Mesenchymal stem cell (in vitro differentiated cells and primary cell): Measurements from ENCODE around the gene SNCAIP.
A peak's percentile ranks its signal among the peaks of the same experiment; 100 is the strongest.

Source experiments
- DNase-seq: peaks from one replicate; pipeline ENCODE4 v3.0.0-alpha.2; 2013
- H2AFZ ChIP-seq: one replicate; pipeline ENCODE4 v1.6.1; 2013; ENCODE audit warnings: low read depth, mild to moderate bottlenecking, control low read depth, inconsistent platforms, low read length, moderate library complexity
- H2AK5ac ChIP-seq: 2 replicates; pipeline ENCODE4 v1.6.1; 2013; ENCODE audit warnings: low read length, moderate library complexity, mild to moderate bottlenecking, inconsistent platforms; ENCODE audit not compliant: severe bottlenecking
- H2BK120ac ChIP-seq: one replicate; pipeline ENCODE4 v1.6.1; 2013; ENCODE audit warnings: low read depth, mild to moderate bottlenecking, inconsistent platforms, low read length, moderate library complexity
- H2BK12ac ChIP-seq, 2 experiments: one replicate each; pipeline ENCODE4 v1.6.1; 2013; ENCODE audit warnings: inconsistent platforms in 2 of 2, low read length in 2 of 2, mild to moderate bottlenecking in 2 of 2, moderate library complexity in 2 of 2, control low read depth in 1 of 2
- H2BK15ac ChIP-seq: one replicate; pipeline ENCODE4 v1.6.1; 2013; ENCODE audit warnings: mild to moderate bottlenecking, low read depth, inconsistent platforms; ENCODE audit not compliant: poor library complexity, severe bottlenecking
- H2BK5ac ChIP-seq: 2 replicates; pipeline ENCODE4 v1.6.1; 2013; ENCODE audit warnings: low read depth, mild to moderate bottlenecking, low read length, control low read depth, inconsistent platforms; ENCODE audit not compliant: poor library complexity, severe bottlenecking
- H3K14ac ChIP-seq, 2 experiments: one replicate each; pipeline ENCODE4 v1.6.1; 2013; ENCODE audit warnings: inconsistent platforms in 2 of 2, low read length in 2 of 2, control low read depth in 1 of 2, mild to moderate bottlenecking in 1 of 2, moderate library complexity in 1 of 2
- H3K18ac ChIP-seq, 2 experiments: one replicate each; pipeline ENCODE4 v1.6.1; 2013; ENCODE audit warnings: inconsistent platforms in 2 of 2, low read length in 2 of 2, control low read depth in 1 of 2, low read depth in 1 of 2, mild to moderate bottlenecking in 1 of 2
- H3K23ac ChIP-seq, 2 experiments: one replicate each; pipeline ENCODE4 v1.6.1; 2013; ENCODE audit warnings: inconsistent platforms in 2 of 2, low read length in 2 of 2, mild to moderate bottlenecking in 2 of 2, moderate library complexity in 2 of 2, control low read depth in 1 of 2
- H3K27ac ChIP-seq: 2 replicates; pipeline ENCODE4 v1.5.1; 2013; ENCODE audit warnings: mild to moderate bottlenecking, moderate library complexity, low read length, control low read depth, inconsistent platforms; ENCODE audit not compliant: poor library complexity, severe bottlenecking
- H3K27me3 ChIP-seq, 2 experiments: 2 replicates each; pipeline versions ENCODE4 v1.6.1 to v1.7.0; 2013; ENCODE audit warnings: low read length in 2 of 2, mild to moderate bottlenecking in 2 of 2, moderate library complexity in 2 of 2, control low read depth in 1 of 2, inconsistent platforms in 1 of 2; ENCODE audit not compliant: control insufficient read depth in 1 of 2, insufficient read depth in 1 of 2
- H3K36me3 ChIP-seq, 2 experiments: 2 replicates each; pipeline versions ENCODE4 v1.6.1 to v1.7.0; 2013; ENCODE audit warnings: low read length in 2 of 2, control low read depth in 1 of 2, inconsistent platforms in 1 of 2, low read depth in 1 of 2, mild to moderate bottlenecking in 1 of 2; ENCODE audit not compliant: insufficient read depth in 2 of 2, control insufficient read depth in 1 of 2
- H3K4ac ChIP-seq, 2 experiments: one replicate each; pipeline ENCODE4 v1.6.1; 2013; ENCODE audit warnings: inconsistent platforms in 2 of 2, low read length in 2 of 2, mild to moderate bottlenecking in 2 of 2, moderate library complexity in 2 of 2, control low read depth in 1 of 2, low read depth in 1 of 2
- H3K4me1 ChIP-seq: 2 replicates; pipeline ENCODE4 v1.6.1; 2013; ENCODE audit warnings: low read depth, low read length, control low read depth; ENCODE audit not compliant: control insufficient read depth, insufficient read depth
- H3K4me2 ChIP-seq: 2 replicates; pipeline ENCODE4 v1.6.1; 2013; ENCODE audit warnings: low read length, mild to moderate bottlenecking, inconsistent platforms; ENCODE audit not compliant: poor library complexity, severe bottlenecking
- H3K4me3 ChIP-seq, 2 experiments: 2 replicates each; pipeline versions ENCODE4 v1.5.1 to v1.7.0; 2013; ENCODE audit warnings: low read length in 2 of 2, mild to moderate bottlenecking in 2 of 2, control low read depth in 1 of 2, low read depth in 1 of 2; ENCODE audit not compliant: insufficient read depth in 1 of 2
- H3K79me1 ChIP-seq: replicated peaks from 2 replicates; pipeline ENCODE4 v1.6.1; 2013; ENCODE audit warnings: mild to moderate bottlenecking, control low read depth, low read length, inconsistent platforms; ENCODE audit not compliant: poor library complexity, severe bottlenecking
- H3K9ac ChIP-seq: 2 replicates; pipeline ENCODE4 v1.7.0; 2013; ENCODE audit warnings: mild to moderate bottlenecking, low read length, moderate library complexity
- H3K9me3 ChIP-seq: 2 replicates; pipeline ENCODE4 v1.7.0; 2013; ENCODE audit warnings: mild to moderate bottlenecking, low read length; ENCODE audit not compliant: control insufficient read depth
- H4K8ac ChIP-seq: one replicate; pipeline ENCODE4 v1.6.1; 2013; ENCODE audit warnings: inconsistent platforms, mild to moderate bottlenecking, low read length, moderate library complexity
- H4K91ac ChIP-seq: one replicate; pipeline ENCODE4 v1.6.1; 2013; ENCODE audit warnings: mild to moderate bottlenecking, low read length, inconsistent platforms
- WGBS: methylation state at CpG from one replicate; pipeline ENCODE4 v1.1.7; 2013; ENCODE audit warnings: mixed read lengths; 5-methylcytosine and 5-hydroxymethylcytosine counted together

SNCAIP gene

GRCh38 chr5:122498163-122498562 is 186.1 kb downstream of the SNCAIP start:
- Histone ChIP-seq H3K14ac (no peak overlapping the region), H2BK12ac (no peak overlapping the region), H2BK5ac (no peak overlapping the region), H2AK5ac (no peak overlapping the region), H3K4ac (no peak overlapping the region), H2BK15ac (no peak overlapping the region), H3K27me3 (peaks cover 0 to 9% of the 10 kb centered on the region in 2 experiments), H3K4me3 (no peak overlapping the region), H3K4me2 (no peak overlapping the region), H2AFZ (no peak overlapping the region), H3K23ac (no peak overlapping the region), H3K79me1 (no peaks in the 10 kb centered on the region), H3K36me3 (no peaks in the 10 kb centered on the region), H3K27ac (no peak overlapping the region), H3K4me1 (no peaks in the 10 kb centered on the region), H4K91ac (no peak overlapping the region), H3K18ac (no peak overlapping the region), H2BK120ac (no peak overlapping the region), H3K9ac (no peak overlapping the region), H4K8ac (no peak overlapping the region), H3K9me3 (no peaks in the 10 kb centered on the region)
- WGBS, result no CpG with 5 or more reads among the region's 2 CpGs
- peak; percentile 13 for DNase-seq

- Histone ChIP-seq H3K9me3 (no peaks in the 10 kb centered on the region), H3K4me3 (no peak overlapping the region), H2BK12ac (no peak overlapping the region), H3K79me1 (no peaks in the 10 kb centered on the region), H4K91ac (no peak overlapping the region), H3K36me3 (no peaks in the 10 kb centered on the region), H3K14ac (no peak overlapping the region), H3K27me3 (peaks cover 0 to 9% of the 10 kb centered on the region in 2 experiments), H2BK120ac (no peak overlapping the region), H3K23ac (no peak overlapping the region), H2AFZ (no peak overlapping the region), H3K9ac (peak overlapping the region; percentile 72), H2BK15ac (no peak overlapping the region), H3K18ac (no peak overlapping the region), H2AK5ac (no peak overlapping the region), H3K4me1 (no peaks in the 10 kb centered on the region), H3K27ac (no peak overlapping the region), H4K8ac (no peak overlapping the region), H3K4ac (no peak overlapping the region), H3K4me2 (no peak overlapping the region), H2BK5ac (no peak overlapping the region)
- no peak for DNase-seq
These were observed 187.5 kb downstream of the SNCAIP start for GRCh38 chr5:122499585-122499984.

- Histone ChIP-seq H3K4me3 (peak overlapping the region in 1 of 2 experiments; percentile 54), H3K4me1 (no peaks in the 10 kb centered on the region), H3K4me2 (no peak overlapping the region), H2BK5ac (no peak overlapping the region), H3K14ac (no peak overlapping the region), H4K8ac (no peak overlapping the region), H3K9me3 (no peaks in the 10 kb centered on the region), H2AK5ac (no peak overlapping the region), H3K79me1 (no peaks in the 10 kb centered on the region), H3K9ac (peak overlapping the region; percentile 72), H3K36me3 (no peaks in the 10 kb centered on the region), H2AFZ (no peak overlapping the region), H2BK120ac (no peak overlapping the region), H2BK15ac (no peak overlapping the region), H3K27me3 (peaks cover 0 to 9% of the 10 kb centered on the region in 2 experiments), H3K4ac (no peak overlapping the region), H4K91ac (no peak overlapping the region), H3K27ac (no peak overlapping the region), H3K18ac (no peak overlapping the region), H2BK12ac (no peak overlapping the region), H3K23ac (no peak overlapping the region)
- peak; percentile 68 for DNase-seq
- 46% methylated on average over 11 of the region's 12 CpGs for WGBS
These were observed 188.4 kb downstream of the SNCAIP start for GRCh38 chr5:122500245-122501088.

GRCh38 chr5:122501089-122501435 is 189.0 kb downstream of the SNCAIP start:
- no peak overlapping the region for H2BK120ac ChIP-seq
- WGBS, result 22% methylated on average over 2 of the region's 2 CpGs
- no peak overlapping the region for H4K8ac ChIP-seq
- H4K91ac ChIP-seq, result no peak overlapping the region
- no peaks in the 10 kb centered on the region for H3K36me3 ChIP-seq
- no peak overlapping the region for H2AFZ ChIP-seq
- no peak overlapping the region for H2BK12ac ChIP-seq
- no peak overlapping the region for H3K27ac ChIP-seq
- H3K9me3 ChIP-seq, result no peaks in the 10 kb centered on the region
- H3K79me1 ChIP-seq, result no peaks in the 10 kb centered on the region
- H2BK15ac ChIP-seq, result no peak overlapping the region
- H3K4me3 ChIP-seq, result peak overlapping the region in 1 of 2 experiments; percentile 54
- no peak overlapping the region for H3K4ac ChIP-seq
- H3K4me1 ChIP-seq, result no peaks in the 10 kb centered on the region
- H3K9ac ChIP-seq, result peak overlapping the region; percentile 72
- H3K18ac ChIP-seq, result no peak overlapping the region
- DNase-seq, result no peak
- H3K23ac ChIP-seq, result no peak overlapping the region
- no peak overlapping the region for H2AK5ac ChIP-seq
- no peak overlapping the region for H2BK5ac ChIP-seq
- H3K27me3 ChIP-seq, result peaks cover 0 to 9% of the 10 kb centered on the region in 2 experiments
- no peak overlapping the region for H3K4me2 ChIP-seq
- H3K14ac ChIP-seq, result no peak overlapping the region
